HG03175 (cell line): ENCODE data around the gene IFNG.
"Not testable (repeated sequence)": the region's sequence is repeated elsewhere in the genome, so short reads cannot be mapped to it uniquely, and the experiment has no call there.

ENCODE experiments used
- ATAC-seq: cut with Tn5 transposase; IDR thresholded peaks from one replicate; pipeline ENCODE4 v1.9.1; 2021; ENCODE audit warnings: mild to moderate bottlenecking, moderate library complexity; ENCODE audit not compliant: unreplicated experiment

IFNG gene

DNA sequence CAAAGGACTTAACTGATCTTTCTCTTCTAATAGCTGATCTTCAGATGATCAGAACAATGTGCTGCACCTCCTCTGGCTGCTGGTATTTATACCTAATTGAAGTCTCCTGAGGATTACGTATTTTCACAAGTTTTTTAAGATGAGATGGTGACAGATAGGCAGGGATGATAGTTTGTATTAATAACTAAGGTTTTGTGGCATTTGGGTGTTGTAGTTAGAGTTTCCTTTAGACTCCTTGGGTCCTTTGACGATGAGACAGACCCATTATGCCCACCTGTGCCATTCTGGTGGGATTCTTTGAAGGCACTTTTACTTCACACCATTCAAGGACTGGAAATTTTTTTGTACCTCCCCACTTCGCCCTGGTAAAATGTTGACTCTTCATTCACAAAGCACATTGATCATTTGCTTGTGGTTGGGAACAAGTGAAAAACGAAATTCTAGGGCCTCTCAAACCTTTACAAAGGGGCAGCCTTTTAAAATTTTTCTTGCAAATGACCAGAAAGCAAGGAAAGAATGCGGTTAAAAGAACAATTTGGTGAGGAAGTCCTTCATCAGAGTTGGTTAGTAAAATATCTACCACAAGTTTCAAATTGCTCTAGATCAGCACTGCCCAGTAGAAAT is at the start of gene IFNG:
IFNG (minus strand) TSS at position 60 of the 624 bp plus-strand sequence. CDS start 125 bp downstream, outside the sequence.
- peak; percentile 50 for ATAC-seq

DNA sequence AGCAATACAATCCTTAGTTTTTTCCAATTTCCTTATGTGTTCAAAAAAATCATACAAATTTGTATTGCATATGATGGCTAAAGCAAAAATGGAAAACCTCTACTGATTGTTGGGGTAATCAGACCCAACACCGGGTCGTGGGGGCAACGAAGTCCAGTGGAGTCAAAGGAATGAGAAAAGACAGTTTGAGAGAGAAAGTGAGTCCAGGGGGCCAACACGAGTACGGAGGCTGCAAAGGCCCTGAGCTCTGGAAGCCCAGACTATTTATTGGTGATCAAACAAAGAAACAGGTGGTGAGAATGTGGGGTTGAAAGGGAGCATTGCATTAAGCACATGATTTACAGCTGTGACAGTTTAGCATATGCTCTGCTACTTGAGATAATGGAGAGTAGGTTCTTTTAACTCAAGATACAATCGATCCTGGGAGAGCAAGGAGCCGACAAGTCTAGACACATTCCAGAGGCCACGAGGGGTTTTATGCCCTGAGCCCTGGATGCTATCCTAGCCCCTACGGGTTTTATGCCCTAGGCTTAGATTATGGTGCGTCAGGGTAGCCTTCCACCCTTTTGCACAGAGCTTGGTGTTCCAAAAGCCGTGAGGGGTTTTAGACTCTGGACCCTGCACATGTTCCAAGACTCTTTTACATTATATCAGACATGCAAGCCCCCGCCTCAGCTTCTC is 49.6 kb upstream of the IFNG start:
- ATAC-seq, result not testable (repeated sequence)

DNA sequence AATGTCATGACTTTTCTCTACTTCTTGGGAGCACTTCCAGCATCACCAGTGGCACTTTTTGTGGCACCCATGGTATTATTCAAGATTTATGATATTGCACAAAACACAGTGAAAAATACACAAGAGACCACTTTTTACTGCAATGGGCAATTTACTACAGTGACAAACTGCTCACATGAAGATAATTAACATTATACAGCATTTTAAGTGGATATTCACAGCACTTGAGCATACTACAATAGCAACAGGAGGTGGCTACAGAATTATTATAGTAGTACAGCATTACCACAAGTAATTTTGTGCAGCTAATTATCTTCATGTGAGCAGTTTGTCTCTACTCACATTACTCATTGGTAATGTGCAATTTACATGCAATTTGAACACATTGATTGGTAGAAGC is 47.7 kb upstream of the IFNG start:
- ATAC-seq, result no peak

DNA sequence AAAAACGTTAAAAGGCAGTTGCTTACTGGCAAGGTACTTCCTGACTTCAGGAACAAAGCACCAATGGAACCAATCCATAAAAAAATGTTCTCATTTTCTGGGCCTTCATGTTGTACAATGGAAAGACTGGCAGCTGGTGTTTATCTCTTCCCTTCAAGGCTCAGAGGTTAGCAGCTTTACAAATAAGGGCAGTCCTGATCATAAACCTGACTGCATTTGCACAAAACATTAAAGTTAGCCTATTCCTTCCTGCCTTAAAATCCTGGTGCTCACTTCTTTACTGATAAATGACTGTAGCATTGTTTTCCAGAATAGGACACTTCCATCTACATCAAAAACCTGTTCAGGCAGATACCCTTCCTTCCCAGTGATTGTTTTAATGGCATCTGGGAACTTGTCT is 46.9 kb upstream of the IFNG start:
- no peak for ATAC-seq

DNA sequence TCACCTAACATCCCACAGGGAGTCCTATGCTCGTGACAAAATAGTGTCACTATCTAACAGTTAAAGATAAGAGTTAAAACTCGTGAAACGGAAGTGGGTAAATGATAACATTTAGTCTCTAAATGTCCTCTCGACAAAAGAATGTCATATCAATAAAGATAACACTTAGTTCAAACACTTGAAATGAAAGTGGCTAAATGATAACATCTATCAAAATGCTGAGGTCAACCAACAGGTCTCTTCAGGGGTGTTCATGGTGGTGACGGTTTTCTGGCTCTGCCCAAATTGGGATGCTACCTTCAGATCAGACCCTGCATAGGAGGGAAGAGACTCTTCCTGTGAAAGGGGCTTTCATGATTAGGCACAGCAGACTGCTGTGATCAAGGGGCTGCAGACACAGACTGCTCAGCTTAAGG is 43.9 kb upstream of the IFNG start:
- no peak for ATAC-seq

DNA sequence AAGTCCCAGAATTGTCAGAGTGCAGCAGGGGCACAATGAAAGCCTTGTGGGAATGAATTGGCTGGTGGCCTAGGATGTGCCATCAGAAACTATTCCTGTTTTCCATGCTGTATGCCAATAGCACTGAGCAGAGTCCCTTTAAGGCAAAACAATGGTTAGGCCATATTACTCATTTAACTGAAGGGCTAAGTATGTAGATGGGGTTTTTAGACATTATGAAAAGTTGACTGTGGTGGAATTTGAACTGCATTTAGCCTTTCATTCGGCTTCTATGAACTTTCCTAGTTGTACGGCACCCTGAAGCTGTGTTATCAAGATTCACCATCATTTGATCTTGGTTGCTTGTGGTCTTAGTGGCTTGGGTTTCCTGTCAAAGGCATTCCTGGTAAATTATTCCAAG is 41.3 kb upstream of the IFNG start:
- no peak for ATAC-seq

DNA sequence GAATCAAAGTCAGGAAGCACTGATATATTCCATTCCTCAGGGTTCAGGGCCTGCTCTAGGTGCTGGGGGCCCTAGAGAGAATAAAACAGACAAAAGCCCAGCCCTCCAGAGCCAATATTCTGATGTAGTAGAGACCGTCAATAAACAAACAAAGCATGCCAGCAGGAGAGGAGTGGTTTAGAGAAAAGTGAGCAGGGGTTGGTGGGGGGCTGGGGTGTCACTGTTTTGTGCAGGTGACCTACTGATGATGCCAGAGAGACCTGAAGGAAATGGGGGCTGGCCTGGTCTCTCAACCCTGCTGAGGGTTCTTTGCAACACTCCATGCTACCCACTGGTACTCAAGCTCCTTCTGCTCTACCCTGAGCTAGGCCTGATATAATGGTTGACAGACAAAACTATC is 39.6 kb upstream of the IFNG start:
- no peak for ATAC-seq

DNA sequence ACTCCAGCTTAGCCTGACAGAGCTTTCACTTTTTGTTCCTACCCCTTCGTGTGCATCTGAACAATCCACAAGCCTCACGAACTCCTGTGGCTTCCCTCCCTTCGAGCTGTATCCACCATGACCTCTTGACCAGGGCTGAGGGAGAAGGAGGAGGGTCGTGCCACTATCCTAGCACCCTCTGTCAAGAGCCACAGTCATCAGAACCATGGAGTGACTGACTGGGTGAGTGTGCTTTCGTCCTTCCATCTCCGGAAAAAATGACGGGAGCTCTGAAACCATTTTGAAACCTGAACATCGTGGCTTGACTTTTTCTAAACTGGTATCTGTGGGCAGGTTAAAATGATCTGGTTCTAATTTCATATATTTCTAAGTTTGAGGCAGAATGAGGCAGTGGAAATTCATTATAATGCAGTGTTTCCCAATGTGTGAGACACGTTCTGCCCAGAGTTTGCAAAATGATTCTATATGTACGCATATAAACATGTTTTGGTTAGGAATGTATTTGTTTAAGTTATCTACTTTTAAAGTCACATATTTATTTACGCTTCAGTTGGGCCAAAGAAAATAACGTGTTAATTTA is 39.1 kb upstream of the IFNG start:
- ATAC-seq, result no peak

DNA sequence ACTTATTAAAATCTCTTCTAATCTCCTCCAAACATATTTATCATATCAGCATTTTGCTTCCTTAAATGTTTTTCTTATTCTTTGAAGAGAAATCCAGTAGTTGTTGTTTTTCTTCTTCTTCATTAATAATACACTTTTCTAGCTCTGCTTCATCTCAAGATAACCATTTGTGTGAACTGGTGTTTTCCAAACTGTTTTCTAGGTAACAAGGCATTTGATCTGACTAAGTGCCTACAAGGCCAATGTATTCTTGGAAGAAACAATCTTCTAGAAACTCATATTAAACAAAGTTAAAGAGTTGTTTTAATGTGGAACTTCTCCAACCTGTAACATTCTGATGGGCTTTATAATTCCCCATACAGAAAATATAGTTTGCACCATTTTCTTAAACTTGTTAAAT is 30.8 kb upstream of the IFNG start:
- no peak for ATAC-seq

DNA sequence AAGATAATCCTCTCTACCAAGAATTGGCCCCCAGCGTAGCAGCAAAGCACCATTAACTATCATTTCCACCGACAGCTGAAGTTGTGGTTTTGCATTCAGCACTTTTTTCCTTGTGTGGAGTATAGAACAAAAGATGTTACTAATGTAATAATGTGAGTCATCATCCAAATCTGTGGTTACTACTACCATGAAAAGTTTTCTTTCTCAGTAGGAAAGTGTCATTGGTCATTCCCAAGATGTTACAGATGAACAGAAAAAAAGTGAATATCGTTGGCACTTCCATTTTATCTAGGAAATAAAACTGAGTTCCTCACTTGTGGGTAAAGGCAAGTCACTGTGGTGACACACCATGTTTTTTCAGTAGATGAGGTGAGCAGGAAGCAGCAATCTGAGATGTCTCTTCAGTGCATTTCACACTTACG is 30.3 kb upstream of the IFNG start:
- no peak for ATAC-seq

DNA sequence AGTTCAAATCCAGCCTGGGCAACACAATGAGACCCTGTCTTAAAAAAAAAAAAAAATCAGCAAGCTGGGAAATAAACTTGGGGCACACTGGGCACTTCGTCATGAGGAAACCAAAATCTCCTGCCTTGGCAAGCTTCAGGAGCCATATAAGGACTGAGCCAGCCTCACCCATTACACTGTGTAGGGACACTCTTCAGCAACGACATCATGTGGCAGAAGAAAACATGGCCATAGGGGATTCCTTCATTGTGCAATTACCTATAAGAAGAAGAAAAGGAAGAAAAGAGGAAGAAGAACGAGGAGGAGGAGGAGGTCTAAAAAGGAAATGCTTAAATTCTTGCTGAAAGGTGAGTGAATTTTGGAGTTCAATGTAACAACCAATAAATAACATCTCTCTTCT is 26.1 kb upstream of the IFNG start:
- no peak for ATAC-seq

DNA sequence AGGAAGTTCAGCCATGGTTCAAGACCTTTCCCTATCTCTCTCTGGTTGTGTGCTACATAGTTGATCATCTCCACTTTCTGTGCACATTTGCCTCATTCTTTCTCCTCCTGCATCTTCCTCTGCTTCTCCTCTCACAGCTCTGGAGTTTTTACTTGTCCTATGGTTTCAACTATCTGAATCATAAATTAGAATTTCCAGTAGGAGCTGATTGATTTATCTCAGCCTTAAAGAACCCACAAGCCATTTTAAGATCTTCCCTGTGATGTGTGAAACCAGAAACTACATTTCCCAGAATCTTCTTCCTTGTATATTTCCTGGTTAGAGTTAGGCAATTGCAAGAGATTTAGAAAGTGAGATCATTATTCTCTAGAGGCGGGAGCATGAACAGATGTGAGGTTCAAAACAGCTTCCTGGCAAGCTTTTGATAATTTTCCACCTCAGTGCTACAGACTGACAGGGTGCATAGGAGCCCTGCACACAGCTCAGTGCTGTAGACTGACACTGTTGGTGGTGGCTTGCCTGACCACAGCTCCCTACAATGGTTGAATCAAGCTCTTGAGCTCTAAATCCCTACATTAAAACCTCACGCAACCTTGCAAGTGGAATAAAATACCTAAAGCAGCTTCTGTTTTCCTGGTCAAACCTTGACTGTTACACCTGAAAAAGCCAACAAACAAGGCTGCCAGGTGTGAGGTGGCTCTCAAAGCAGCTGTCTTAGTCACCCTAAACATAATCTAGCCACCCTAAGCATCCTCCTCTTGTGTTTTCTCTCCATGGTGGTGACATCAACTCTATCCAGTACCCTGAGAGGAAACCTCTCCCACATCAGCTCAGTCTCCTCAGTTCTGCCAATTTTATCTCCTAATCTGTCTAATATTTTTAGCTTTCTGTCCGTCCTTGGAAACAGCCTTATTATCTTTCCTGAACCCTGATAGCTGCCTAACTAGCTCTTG is 21.5 kb upstream of the IFNG start:
- ATAC-seq, result peak; percentile 52

DNA sequence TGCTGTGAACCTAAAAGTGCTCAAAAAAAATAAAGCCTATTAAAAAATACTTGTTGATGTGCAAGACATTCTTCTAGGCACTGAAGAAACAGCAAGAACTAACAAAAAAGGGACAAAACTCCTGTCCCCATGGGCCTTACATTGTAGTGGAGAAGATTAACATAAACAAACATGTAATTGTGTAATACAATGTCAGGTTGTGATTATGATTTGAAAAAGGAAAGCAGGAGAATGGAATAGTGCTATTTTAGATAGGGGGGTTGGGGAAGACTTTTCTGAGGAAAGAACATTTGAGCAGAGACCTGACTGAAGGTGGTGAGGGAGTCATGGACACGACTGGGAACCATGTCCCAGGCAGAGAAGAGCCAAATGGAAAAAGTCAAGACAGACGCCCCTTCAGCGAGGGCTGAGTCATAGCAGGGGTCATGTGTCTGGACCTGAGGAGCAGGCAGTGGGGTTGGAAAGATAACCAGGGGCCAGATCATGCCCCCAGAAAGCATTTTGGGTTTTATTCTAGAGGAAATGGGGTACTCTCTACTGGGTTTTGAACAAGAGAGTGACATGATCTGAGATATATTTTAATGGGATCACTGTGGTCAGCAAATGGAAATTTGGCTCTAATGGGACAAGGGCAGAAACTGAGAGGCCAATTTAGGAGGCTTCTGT is 19.4 kb upstream of the IFNG start:
- ATAC-seq, result no peak

DNA sequence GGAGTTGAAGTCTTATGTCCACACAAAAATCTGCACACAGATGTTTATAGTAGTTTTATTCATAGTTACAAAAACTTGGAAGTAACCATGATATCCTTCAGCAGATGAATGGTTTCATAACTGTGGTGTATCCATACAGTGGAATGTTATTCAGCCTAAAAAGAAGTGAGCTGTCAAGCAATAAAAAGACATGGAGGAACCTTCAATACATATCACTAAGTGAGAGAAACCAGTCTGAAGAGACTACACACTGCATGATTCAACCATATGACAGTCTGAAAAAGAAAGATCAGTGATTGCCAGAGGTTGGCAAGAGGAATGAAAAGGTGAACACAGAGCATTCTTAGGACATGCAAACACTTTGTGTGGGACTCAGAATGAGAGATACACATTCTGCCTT is 18.6 kb upstream of the IFNG start:
- no peak for ATAC-seq

DNA sequence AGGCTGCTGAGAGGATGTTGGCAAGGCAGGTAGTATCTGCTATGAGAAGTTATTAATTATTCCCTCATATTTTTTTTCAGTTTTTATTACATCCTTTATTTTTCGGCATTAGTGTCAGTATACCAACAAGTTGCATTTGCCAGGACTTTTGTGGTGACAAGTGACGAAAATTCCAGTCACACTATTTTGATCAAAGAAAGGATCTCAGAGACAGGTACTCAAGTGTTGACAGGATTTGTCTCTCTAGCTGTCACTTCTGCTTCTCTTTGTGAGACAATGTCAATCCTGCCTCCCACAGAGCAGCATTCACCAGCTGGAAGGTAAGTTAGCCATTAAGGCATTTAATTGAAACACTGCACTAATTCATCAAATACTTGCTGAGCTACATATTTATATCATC is 18.0 kb upstream of the IFNG start:
- no peak for ATAC-seq

DNA sequence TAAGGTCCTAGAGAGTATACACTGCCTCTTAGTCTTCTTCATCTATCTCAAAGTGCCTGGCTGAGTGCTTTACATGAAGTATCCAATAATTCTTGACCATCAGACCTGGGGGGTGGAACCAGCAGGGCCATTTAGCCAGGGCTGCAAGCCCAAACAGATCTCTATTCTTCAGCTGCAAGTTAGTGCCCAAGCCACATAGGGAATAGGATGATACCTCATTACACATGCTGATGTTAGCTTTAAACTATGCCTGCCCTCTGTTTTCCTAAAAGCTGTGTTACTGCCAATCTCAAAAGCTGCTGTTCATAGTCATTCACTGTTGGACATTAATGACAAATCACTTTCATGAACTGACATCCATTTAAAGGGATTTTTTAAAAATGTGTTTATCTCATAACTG is 16.7 kb upstream of the IFNG start:
- peak; percentile 8 for ATAC-seq

DNA sequence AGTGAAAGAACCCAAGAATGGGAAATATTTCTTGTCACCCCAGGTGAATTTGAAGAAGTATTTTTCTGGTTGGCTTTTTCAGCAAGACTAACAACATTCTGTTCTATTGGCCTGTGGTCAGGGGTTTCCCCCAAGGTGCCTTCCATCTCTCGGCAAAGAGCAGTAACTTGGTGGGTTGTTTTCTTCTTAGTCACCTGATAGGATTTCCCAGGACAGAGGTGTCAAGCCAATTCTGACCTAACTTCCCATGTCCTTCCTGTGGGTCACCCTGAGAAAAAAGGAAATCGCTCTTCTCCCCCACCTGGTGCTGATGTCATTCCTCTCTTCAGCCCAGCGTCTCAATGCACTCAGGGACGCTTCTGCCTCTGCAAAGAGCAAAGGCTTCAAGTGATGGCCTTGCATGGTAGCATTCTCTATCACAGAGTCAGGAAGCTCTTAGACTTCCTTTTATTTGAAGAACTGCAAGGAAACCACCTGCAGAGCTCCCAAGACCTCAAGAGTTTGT is 16.1 kb upstream of the IFNG start:
- ATAC-seq, result peak; percentile 87

DNA sequence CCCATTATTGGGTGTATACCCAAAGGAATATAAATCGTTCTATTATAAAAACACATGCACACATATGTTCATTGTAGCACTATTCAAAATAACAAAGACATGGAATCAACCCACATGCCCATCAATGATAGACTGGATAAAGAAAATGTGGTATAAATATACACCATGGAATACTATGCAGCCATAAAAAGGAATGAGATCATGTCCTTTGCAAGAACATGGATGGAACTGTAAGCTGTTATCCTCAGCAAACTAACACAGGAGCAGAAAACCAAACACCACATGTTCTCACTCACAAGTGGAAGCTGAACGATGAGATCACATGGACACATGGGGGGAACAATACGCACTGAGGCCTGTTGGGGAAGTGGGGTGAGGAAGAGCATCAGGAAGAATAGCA is 15.2 kb upstream of the IFNG start:
- not testable (repeated sequence) for ATAC-seq

DNA sequence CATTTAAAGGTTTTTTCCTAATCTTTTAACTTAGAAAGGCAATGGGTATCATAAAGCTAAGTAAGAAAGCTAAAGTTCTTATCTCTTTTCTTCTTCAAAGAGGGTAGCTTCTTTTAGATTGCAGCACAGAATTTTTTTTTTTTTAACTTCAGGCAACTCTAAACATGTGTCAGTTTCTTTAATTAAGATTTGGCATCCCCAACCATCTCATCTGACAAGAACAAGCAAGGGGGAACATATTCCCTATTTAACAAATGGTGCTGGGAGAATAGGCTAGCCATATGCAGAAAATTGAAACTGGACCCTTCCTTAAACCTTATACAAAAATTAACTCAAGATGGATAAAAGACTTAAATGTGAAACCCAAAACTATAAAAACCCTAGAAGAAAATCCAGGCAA is 14.3 kb upstream of the IFNG start:
- no peak for ATAC-seq

DNA sequence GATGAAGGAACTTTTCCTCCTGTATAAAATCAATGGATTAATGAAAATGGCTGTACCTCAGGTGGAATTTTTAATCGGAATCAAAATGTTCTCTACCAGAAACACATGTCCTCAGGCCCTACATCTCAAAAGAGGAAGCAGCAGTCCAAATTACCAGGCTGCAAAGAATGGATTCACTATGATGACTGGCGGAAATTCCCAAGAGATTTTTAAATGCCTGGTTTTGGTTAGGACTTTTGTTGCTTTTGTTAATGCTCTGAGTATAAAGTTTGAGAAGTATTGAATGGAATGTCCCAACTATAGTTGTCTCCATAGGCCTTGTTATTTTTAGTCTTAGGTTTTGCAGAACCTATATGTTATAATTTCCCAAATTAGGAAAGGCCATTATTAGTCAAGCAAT is 11.2 kb upstream of the IFNG start:
- no peak for ATAC-seq
